Tibial nerve (tissue), 4 donors: ENCODE results near the gene ANO7. TPM values are rescaled to one million over a fixed set of nuclear protein-coding genes. Genes with fewer than 3 reads are reported as not detected.

Source experiments
- DNase-seq, 2 donors: peaks; one replicate each; pipeline ENCODE4 v3.0.0-alpha.2; 2019; ENCODE audit warnings: low spot score in 2 of 2
- H3K27ac ChIP-seq, 4 donors: fragments of 200-600 bp; sonication (generic) in 3 of 4; one replicate each; pipeline ENCODE4 v1.5.1; 2017 to 2019; ENCODE audit warnings: mild to moderate bottlenecking in 1 of 4
- H3K27me3 ChIP-seq, 2 donors: fragments of 200-600 bp; sonication (generic) in 1 of 2; one replicate each; pipeline versions ENCODE4 v1.5.1 to v1.6.0; 2017 to 2019
- H3K36me3 ChIP-seq, 3 donors: fragments of 200-600 bp; sonication (generic); one replicate each; pipeline ENCODE4 v1.5.1; 2018 to 2019
- H3K4me1 ChIP-seq, 4 donors: fragments of 200-600 bp; sonication (generic) in 3 of 4; one replicate each; pipeline ENCODE4 v1.5.1; 2017 to 2019
- H3K4me3 ChIP-seq, 4 donors: fragments of 200-600 bp; sonication (generic) in 3 of 4; one replicate each; pipeline ENCODE4 v1.5.1; 2017 to 2019; ENCODE audit warnings: mild to moderate bottlenecking in 1 of 4, moderate library complexity in 1 of 4
- H3K9me3 ChIP-seq, 4 donors: fragments of 200-600 bp; sonication (generic) in 3 of 4; one replicate each; pipeline ENCODE4 v1.5.1; 2017 to 2019
- CTCF ChIP-seq, 5 experiments: fragments of 200-600 bp in 3 of 5; fragments of 450-650 bp in 2 of 5; sonication (generic) in 3 of 5; IDR thresholded peaks; one replicate each; pipeline ENCODE4 v1.5.1; 2016 to 2019; ENCODE audit warnings: antibody characterized with exemption in 5 of 5, mild to moderate bottlenecking in 3 of 5, moderate library complexity in 2 of 5
- EP300 ChIP-seq, 2 donors: sonication (generic); formaldehyde crosslinking; IDR thresholded peaks; one replicate each; pipeline ENCODE4 v1.6.1; 2017; ENCODE audit warnings: antibody characterized with exemption in 2 of 2, mild to moderate bottlenecking in 1 of 2
- POLR2A ChIP-seq, 2 donors: fragments of 450-650 bp; IDR thresholded peaks; one replicate each; pipeline ENCODE4 v1.6.1; 2017; ENCODE audit warnings: antibody characterized with exemption in 2 of 2, mild to moderate bottlenecking in 2 of 2, moderate library complexity in 2 of 2
- WGBS, 2 donors: methylation state at CpG; one replicate each; pipeline ENCODE4 v1.1.5; 2018; 5-methylcytosine and 5-hydroxymethylcytosine counted together
- total RNA-seq, 4 donors: library from RNA; depleted of rRNA; stranded (reverse); fragments of >200 nt; gene quantifications; one replicate each; pipeline ENCODE4 v1.1.0, GENCODE V29; 2016

Gene ANO7
- total RNA-seq, 4 donors from 2014 or later = 0.42 to 1.2 (median 0.51) TPM

DNA sequence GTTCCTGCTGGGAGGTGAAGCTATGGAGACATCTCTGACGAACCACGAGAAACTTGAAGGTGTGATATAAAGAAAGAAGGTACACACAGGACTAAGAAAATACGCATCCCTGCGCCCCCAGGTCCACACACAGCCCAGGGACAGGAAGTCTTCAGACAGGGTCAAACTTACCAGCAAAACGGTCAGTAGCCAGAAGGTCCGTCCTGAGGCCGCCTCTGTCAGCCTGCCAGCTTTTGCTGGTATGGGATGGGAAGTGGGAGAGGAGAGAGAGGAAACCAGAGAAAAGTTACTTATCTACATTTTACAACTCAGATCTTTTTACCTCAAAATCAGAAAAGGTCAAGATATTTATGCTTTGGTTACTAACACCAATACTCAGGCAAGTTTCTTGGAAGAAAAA is 79.8 kb downstream of the ANO7 start:
- H3K36me3 ChIP-seq = peaks cover 6 to 50% (median 10%) of the 10 kb centered on the region in 3 donors
- DNase-seq = no peak
- TF ChIP-seq EP300 (IDR thresholded peaks at IDR 0.05) (no peak), POLR2A (IDR thresholded peaks at IDR 0.05) (no peak), CTCF (IDR thresholded peaks at IDR 0.05) (no peak)
- no peak overlapping the region for H3K4me3 ChIP-seq
- 69% methylated on average over 7 of the region's 7 CpGs for WGBS, 2 donors
- H3K4me1 ChIP-seq = peaks cover 0 to 40% (median 16%) of the 10 kb centered on the region in 4 donors
- H3K27ac ChIP-seq = no peak overlapping the region
- no peaks in the 10 kb centered on the region for H3K9me3 ChIP-seq
- H3K27me3 ChIP-seq = no peaks in the 10 kb centered on the region

DNA sequence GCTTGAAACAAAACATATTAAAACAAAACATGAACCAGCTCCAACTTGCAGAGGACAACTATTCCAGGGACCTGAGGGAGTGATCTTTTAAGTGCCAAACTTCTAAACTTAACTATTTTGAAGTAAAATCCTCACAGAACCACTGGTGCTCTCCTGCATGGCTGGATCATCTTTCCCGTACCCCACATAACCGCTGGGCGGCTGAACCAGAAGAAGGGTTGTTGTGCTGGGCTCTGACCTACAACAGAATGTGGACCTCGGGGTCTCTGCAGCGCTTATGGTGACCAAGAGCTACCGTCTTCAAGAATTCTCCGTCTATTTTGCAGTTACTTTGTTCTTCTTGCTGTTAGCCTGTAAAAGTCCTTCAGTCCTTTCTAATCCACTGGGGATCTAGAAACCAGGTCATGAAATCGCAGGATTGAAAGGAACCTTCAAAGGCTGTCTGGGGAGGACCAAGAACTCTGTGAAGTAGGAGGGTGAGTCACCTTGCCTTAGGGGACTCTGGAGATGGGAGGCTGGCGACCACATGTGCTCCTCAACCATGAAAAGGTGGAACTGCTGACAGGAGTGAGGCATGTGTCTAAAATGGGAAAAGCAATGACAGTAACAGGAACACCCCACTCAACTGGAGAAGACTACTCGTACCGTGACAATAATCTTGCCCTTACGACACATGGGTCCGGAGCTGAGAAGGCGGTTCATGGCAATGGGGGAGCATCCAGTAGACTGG is 80.4 kb downstream of the ANO7 start:
- DNase-seq = no peak
- no peaks in the 10 kb centered on the region for H3K27me3 ChIP-seq
- TF ChIP-seq POLR2A (IDR thresholded peaks at IDR 0.05) = no peak
- no peak for TF ChIP-seq EP300 (IDR thresholded peaks at IDR 0.05)
- TF ChIP-seq CTCF (IDR thresholded peaks at IDR 0.05) = no peak

GRCh38 chr2:241269707-241270520 is 81.4 kb downstream of the ANO7 start:
- peaks cover 0 to 50% (median 17%) of the 10 kb centered on the region in 4 donors for H3K4me1 ChIP-seq
- H3K27ac ChIP-seq = no peak overlapping the region
- H3K4me3 ChIP-seq = no peak overlapping the region
- DNase-seq = no peak
- no peak for TF ChIP-seq CTCF (IDR thresholded peaks at IDR 0.05)
- TF ChIP-seq POLR2A (IDR thresholded peaks at IDR 0.05) = no peak
- no peak for TF ChIP-seq EP300 (IDR thresholded peaks at IDR 0.05)
- H3K36me3 ChIP-seq = peaks cover 0 to 34% (median 6%) of the 10 kb centered on the region in 3 donors
- no peaks in the 10 kb centered on the region for H3K27me3 ChIP-seq
- H3K9me3 ChIP-seq = no peaks in the 10 kb centered on the region
- WGBS, 2 donors = 67 to 75% methylated on average over 14 to 15 of the region's 15 CpGs

More for the DNA sequence above, 80.4 kb downstream of the ANO7 start:
- WGBS, 2 donors = 75 to 80% methylated on average over 14 of the region's 14 CpGs
- H3K36me3 ChIP-seq = peaks cover 4 to 44% (median 10%) of the 10 kb centered on the region in 3 donors
- H3K4me3 ChIP-seq = no peak overlapping the region
- no peaks in the 10 kb centered on the region for H3K9me3 ChIP-seq
- H3K4me1 ChIP-seq = peaks cover 0 to 46% (median 17%) of the 10 kb centered on the region in 4 donors
- H3K27ac ChIP-seq = no peak overlapping the region

DNA sequence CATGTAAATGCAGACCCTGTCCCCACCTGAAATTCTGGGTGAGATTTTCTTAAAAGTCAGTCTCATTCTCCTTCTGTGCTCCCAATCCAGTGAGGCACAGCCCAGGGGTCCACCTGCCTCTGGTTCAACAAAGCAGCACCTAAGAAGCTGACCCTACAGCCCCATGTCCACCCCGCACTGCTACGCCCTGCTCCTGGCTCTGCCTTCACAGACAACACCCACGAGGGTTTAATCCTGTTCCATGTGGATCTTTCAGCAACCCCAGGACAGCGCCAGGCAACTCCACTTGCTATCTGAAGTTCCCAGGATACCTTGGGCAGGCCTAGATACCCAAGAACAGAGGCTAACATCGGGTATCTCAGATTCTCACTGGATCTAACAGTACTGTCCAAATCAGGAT is 82.1 kb downstream of the ANO7 start:
- Histone ChIP-seq H3K9me3 (no peaks in the 10 kb centered on the region), H3K36me3 (peaks cover 0 to 28% (median 2%) of the 10 kb centered on the region in 3 donors), H3K4me1 (peaks cover 0 to 50% (median 17%) of the 10 kb centered on the region in 4 donors), H3K27me3 (no peaks in the 10 kb centered on the region), H3K27ac (peak overlapping the region in 1 of 4 donors; percentile 97), H3K4me3 (peak overlapping the region in 1 of 4 donors; percentile 4)
- WGBS, 2 donors = 50 to 63% methylated on average over 5 of the region's 5 CpGs
- DNase-seq = no peak
- TF ChIP-seq POLR2A (IDR thresholded peaks at IDR 0.05) = no peak
- TF ChIP-seq CTCF (IDR thresholded peaks at IDR 0.05) = no peak
- no peak for TF ChIP-seq EP300 (IDR thresholded peaks at IDR 0.05)
